ENCODE results near the gene MEAK7.

GRCh38 chr16:84535851-84536250, 31.4 kb upstream of the MEAK7 start:
- no peak for TF ChIP-seq POLR2A (IDR thresholded peaks at IDR 0.05; ENCODE audit: low read length)
- no peak for TF ChIP-seq GATA1 (IDR thresholded peaks at IDR 0.05; ENCODE audit: low read depth, low read length)
